PC-3 (cell line): ENCODE data around the gene FCRL1.

Experiments
- CTCF ChIP-seq: fragments of 300-600 bp; sonication (generic); conservative IDR thresholded peaks from 2 replicates; pipeline ENCODE4 v1.5.1; 2017; ENCODE audit warnings: antibody characterized with exemption, low read depth, mild to moderate bottlenecking, low read length
- EZH2 ChIP-seq: fragments of 300-600 bp; sonication (generic); IDR thresholded peaks from one replicate; pipeline ENCODE4 v1.6.1; 2017; ENCODE audit warnings: antibody characterized with exemption, mild to moderate bottlenecking, low read length; ENCODE audit not compliant: unreplicated experiment
- EZH2phosphoT487 ChIP-seq: fragments of 300-600 bp; sonication (generic); IDR thresholded peaks from 2 replicates; pipeline ENCODE4 v1.6.1; 2018; ENCODE audit warnings: mild to moderate bottlenecking, antibody characterized with exemption, low read length, borderline replicate concordance

- TF ChIP-seq EZH2 (no peak), CTCF (no peak), EZH2phosphoT487 (no peak)
Measured at GRCh38 chr1:157774412-157774811, 45.5 kb downstream of the FCRL1 start.
